Measurements from ENCODE around the gene RBM23. TPM values are rescaled to one million over a fixed set of nuclear protein-coding genes. Genes with fewer than 3 reads are reported as not detected.

Gene RBM23
- total RNA-seq, 4 donors from 2014 or later = 41.7 to 694 (median 368) TPM

- no peak for TF ChIP-seq CTCF (IDR thresholded peaks at IDR 0.05; ENCODE audit: low read depth)
Measured at GRCh38 chr14:22884076-22884737, 34.7 kb downstream of the RBM23 start.

- no peak for TF ChIP-seq CTCF (IDR thresholded peaks at IDR 0.05; ENCODE audit: low read depth)
Measured at GRCh38 chr14:22883173-22883976, 35.6 kb downstream of the RBM23 start, which contains the start of gene REM2. Gene REM2, plus strand, starts transcription at chr14:22883222. Its CDS starts 66 bp downstream, at chr14:22883288.

- TF ChIP-seq CTCF (IDR thresholded peaks at IDR 0.05; ENCODE audit: low read depth) = no peak
Measured at GRCh38 chr14:22882529-22883172, 36.3 kb downstream of the RBM23 start.

GRCh38 chr14:22882064-22882463, 36.9 kb downstream of the RBM23 start:
- no peak for TF ChIP-seq CTCF (IDR thresholded peaks at IDR 0.05; ENCODE audit: low read depth)

- no peak for TF ChIP-seq CTCF (IDR thresholded peaks at IDR 0.05; ENCODE audit: low read depth)
Measured at GRCh38 chr14:22878271-22879246, 40.4 kb downstream of the RBM23 start.

GRCh38 chr14:22877000-22877501, 41.9 kb downstream of the RBM23 start:
- TF ChIP-seq CTCF (IDR thresholded peaks at IDR 0.05; ENCODE audit: low read depth) = no peak
